HepG2 (cell line): Measurements from ENCODE around the gene SS18L1. TPM values are rescaled to one million over a fixed set of nuclear protein-coding genes. Genes with fewer than 3 reads are reported as not detected.

ENCODE experiments used
- ATAC-seq: fragments of 200-7000 bp; cut with Tn5 transposase; 3 replicates; pipeline ENCODE4 v1.9.1; 2020; ENCODE audit warnings: mild to moderate bottlenecking, moderate library complexity
- BruUV-seq: library from RNA; stranded (reverse); fragments of 400-500 nt; replicated peaks from 2 replicates; lab custom pipeline; 2021; lab: Mats Ljungman, UMichigan
- CTCF ChIA-PET: fragments of 300-600 bp; formaldehyde crosslinking; extraction: SDS; loops from one replicate; lab custom pipeline; 2021; ENCODE audit warnings: low total read pairs, inconsistent platforms, low intra/inter-chr PET ratio; lab: Yijun Ruan, JAX
- POLR2A ChIA-PET: fragments of 350-600 bp; sonication (Branson Sonifier 250); formaldehyde crosslinking; loops from one replicate; lab custom pipeline; 2020; ENCODE audit warnings: antibody characterized with exemption, inconsistent platforms; lab: Yijun Ruan, JAX
- DNase-seq: peaks from one replicate; pipeline ENCODE4 v3.0.0-alpha.2; 2015; ENCODE audit warnings: low spot score
- FAIRE-seq: peaks from 3 replicates; lab custom pipeline; 2011; peaks lifted over from hg19 to GRCh38; lab: Jason Lieb, UNC
- H2AFZ ChIP-seq: one replicate; pipeline ENCODE4 v1.6.1; 2011; ENCODE audit warnings: low read length, inconsistent platforms
- H3K27ac ChIP-seq: fragments of 300-600 bp; 3 replicates; pipeline ENCODE4 v1.8.0; 2011; ENCODE audit warnings: mixed run types, mild to moderate bottlenecking, mixed read lengths, low read length, inconsistent platforms; ENCODE audit not compliant: insufficient read depth; ENCODE audit errors: extremely low read length
- H3K27me3 ChIP-seq, 2 experiments: fragments of 200-600 bp in 1 of 2; 2 replicates in 1 of 2; 3 replicates in 1 of 2; pipeline versions ENCODE4 v1.6.0 to v1.8.0; 2011; ENCODE audit warnings: low read length in 2 of 2, mild to moderate bottlenecking in 2 of 2, moderate library complexity in 2 of 2, inconsistent platforms in 1 of 2; ENCODE audit not compliant: insufficient read depth in 2 of 2, control insufficient read depth in 1 of 2
- H3K36me3 ChIP-seq, 2 experiments: fragments of 200-600 bp in 1 of 2; replicated peaks in 1 of 2; 2 replicates in 1 of 2; 3 replicates in 1 of 2; pipeline versions ENCODE4 v1.5.1 to v1.8.0; 2011; ENCODE audit warnings: low read length in 2 of 2, inconsistent platforms in 1 of 2; ENCODE audit not compliant: insufficient read depth in 2 of 2, control insufficient read depth in 1 of 2
- H3K4me1 ChIP-seq: 2 replicates; pipeline ENCODE4 v1.5.1; 2012; ENCODE audit warnings: low read length, inconsistent platforms; ENCODE audit not compliant: insufficient read depth
- H3K4me2 ChIP-seq: 2 replicates; pipeline ENCODE4 v1.6.0; 2011; ENCODE audit warnings: low read depth, low read length, inconsistent platforms
- H3K4me3 ChIP-seq, 3 experiments: fragments of 200-600 bp in 1 of 3; sonication (generic), shearing (Covaris generic) in 1 of 3; replicated peaks in 1 of 3; 2 replicates each; pipeline ENCODE4 v1.5.1; 2011 to 2016; ENCODE audit warnings: low read length in 3 of 3, inconsistent platforms in 2 of 3, low read depth in 2 of 3, mild to moderate bottlenecking in 2 of 3, control low read depth in 1 of 3, mixed read lengths in 1 of 3; ENCODE audit not compliant: insufficient read depth in 1 of 3
- H3K79me2 ChIP-seq: one replicate; pipeline ENCODE4 v1.6.1; 2011; ENCODE audit warnings: low read length, inconsistent platforms; ENCODE audit not compliant: insufficient read depth
- H3K9ac ChIP-seq: 2 replicates; pipeline ENCODE4 v1.6.0; 2011; ENCODE audit warnings: mild to moderate bottlenecking, low read depth, low read length, inconsistent platforms; ENCODE audit not compliant: insufficient read depth
- H3K9me3 ChIP-seq: 2 replicates; pipeline ENCODE4 v1.5.1; 2012; ENCODE audit warnings: mild to moderate bottlenecking, low read length
- H4K20me1 ChIP-seq: 2 replicates; pipeline ENCODE4 v1.6.0; 2011; ENCODE audit warnings: inconsistent platforms, mild to moderate bottlenecking, low read length, moderate library complexity; ENCODE audit not compliant: insufficient read depth
- CEBPZ ChIP-seq: IDR thresholded peaks from 2 replicates; pipeline ENCODE4 v1.6.1; 2012; ENCODE audit warnings: low read length, improper control_type of control experiment
- KDM2A ChIP-seq: sonication (generic); formaldehyde crosslinking; IDR thresholded peaks from 2 replicates; pipeline ENCODE4 v1.4.0; 2020; ENCODE audit warnings: low read depth, missing genetic modification reagents, borderline replicate concordance
- PHF8 ChIP-seq: sonication (generic); formaldehyde crosslinking; IDR thresholded peaks from 2 replicates; pipeline ENCODE4 v1.5.0; 2020; ENCODE audit warnings: missing genetic modification reagents
- PITX1 ChIP-seq: sonication (generic); formaldehyde crosslinking; IDR thresholded peaks from 2 replicates; pipeline ENCODE4 v1.5.1; 2020; ENCODE audit warnings: mild to moderate bottlenecking, missing genetic modification reagents
- RCOR2 ChIP-seq: IDR thresholded peaks from 2 replicates; pipeline ENCODE4 v1.6.1; 2016; ENCODE audit warnings: missing biosample characterization, missing genetic modification reagents
- RFXAP ChIP-seq: sonication (generic); formaldehyde crosslinking; IDR thresholded peaks from 2 replicates; pipeline ENCODE4 v1.4.0; 2020; ENCODE audit warnings: missing genetic modification reagents, borderline replicate concordance
- RNF2 ChIP-seq: fragments of 450-650 bp; conservative IDR thresholded peaks from 2 replicates; pipeline ENCODE4 v1.6.1; 2016; ENCODE audit warnings: low read depth
- SOX6 ChIP-seq, 2 experiments: fragments of 450-650 bp in 1 of 2; sonication (generic) in 1 of 2; formaldehyde crosslinking in 1 of 2; IDR thresholded peaks; 2 replicates each; pipeline versions ENCODE4 v1.4.0 to v1.6.1; 2017 to 2020; ENCODE audit warnings: antibody characterized with exemption in 1 of 2, mild to moderate bottlenecking in 1 of 2, missing genetic modification reagents in 1 of 2
- TMF1 ChIP-seq: sonication (generic); formaldehyde crosslinking; IDR thresholded peaks from 2 replicates; pipeline ENCODE4 v1.8.1; 2022; ENCODE audit warnings: low read depth, missing genetic modification reagents
- ZBTB7B ChIP-seq: sonication (generic); formaldehyde crosslinking; IDR thresholded peaks from 2 replicates; pipeline ENCODE4 v1.4.0; 2020; ENCODE audit warnings: missing genetic modification reagents
- ZNF207 ChIP-seq: fragments of 450-650 bp; IDR thresholded peaks from 2 replicates; pipeline ENCODE4 v1.6.1; 2016; ENCODE audit warnings: antibody characterized with exemption, borderline replicate concordance
- ZNF260 ChIP-seq: sonication (generic); formaldehyde crosslinking; IDR thresholded peaks from 2 replicates; pipeline ENCODE4 v1.4.0; 2020; ENCODE audit warnings: missing genetic modification reagents, low read depth, mild to moderate bottlenecking, borderline replicate concordance
- ZNF292 ChIP-seq: sonication (generic); formaldehyde crosslinking; IDR thresholded peaks from 2 replicates; pipeline ENCODE4 v1.8.1; 2022; ENCODE audit warnings: mild to moderate bottlenecking, low read depth, missing genetic modification reagents, borderline replicate concordance
- ZNF564 ChIP-seq: sonication (generic); formaldehyde crosslinking; IDR thresholded peaks from 2 replicates; pipeline ENCODE4 v1.8.1; 2023; ENCODE audit warnings: mild to moderate bottlenecking, missing genetic modification reagents
- ZNF768 ChIP-seq: sonication (generic); formaldehyde crosslinking; IDR thresholded peaks from 2 replicates; pipeline ENCODE4 v1.4.0; 2020; ENCODE audit warnings: missing genetic modification reagents
- WGBS: methylation state at CpG from one replicate; pipeline ENCODE4 v1.1.6; 2017; ENCODE audit warnings: low lambda C conversion rate; 5-methylcytosine and 5-hydroxymethylcytosine counted together
- in situ Hi-C: cut with HindIII; loops from 2 replicates; pipeline ENCODE4 v1.10.0; 2017; ENCODE audit warnings: low pct_unique_long_range_greater_than_20kb; ENCODE audit not compliant: extremely low pct_ligation_motif_present
- intact Hi-C: fragments of 100-400 bp; cut with micrococcal nuclease; formaldehyde crosslinking; loops from one replicate; pipeline ENCODE4 v1.10.0; 2022; ENCODE audit not compliant: unreplicated experiment
- polyA plus RNA-seq, 8 experiments: library from polyadenylated mRNA; depleted of rRNA in 3 of 8; stranded (reverse) in 7 of 8; unstranded in 1 of 8; fragments of >200 nt; fragmentation: Illumina TruSeq in 4 of 8; extraction: Trizol in 4 of 8; gene quantifications; 2 replicates each; pipeline versions ENCODE4 v1.2.1 to v1.2.3, GENCODE V29; 2011 to 2016; ENCODE audit warnings: low read depth in 4 of 8, missing spikeins in 1 of 8, mixed read lengths in 1 of 8; ENCODE audit not compliant: insufficient read depth in 1 of 8
- total RNA-seq, 5 experiments: library from RNA; depleted of rRNA; stranded (reverse); fragments of >200 nt; fragmentation: Illumina TruSeq; extraction: Trizol; gene quantifications; 2 replicates each; pipeline ENCODE4 v1.2.3, GENCODE V29; 2016; ENCODE audit warnings: low read depth in 1 of 5

Gene SS18L1
- total and polyA plus RNA-seq, 2 of the 13 experiments (the other 11 are each of a cell fraction or from before 2014, with no cell fraction given) = 17.8 to 27.6 TPM

- TF ChIP-seq ZNF260 (CRISPR knock-in tag) (no peak), ZNF564 (CRISPR knock-in tag) (no peak), SOX6 (IDR thresholded peaks at IDR 0.05) (no peak), SOX6 (CRISPR knock-in tag; IDR thresholded peaks at IDR 0.05) (no peak)
Measured at GRCh38 chr20:62208061-62208794, 64.7 kb downstream of the SS18L1 start (continued).

- CTCF ChIA-PET = interaction anchor here (1.6 kb wide), 1 partner anchor 198 kb away, joined by 3 read pairs; no protein-coding TSS in a partner anchor
- peak overlapping the region; percentile 53 for H3K4me2 ChIP-seq
- peak; percentile 79 for ATAC-seq
- H3K9me3 ChIP-seq = no peaks in the 10 kb centered on the region
- no TSS peak for BruUV-seq
- no peak overlapping the region for H3K9ac ChIP-seq
- peaks cover 21 to 37% of the 10 kb centered on the region in 2 experiments; a peak in 4 of 5 replicates for H3K27me3 ChIP-seq
- no peaks in the 10 kb centered on the region; the same call in 1 of the 2 replicates for H4K20me1 ChIP-seq
- DNase-seq = peak; percentile 63
- H3K4me1 ChIP-seq = peaks cover 18% of the 10 kb centered on the region
- POLR2A ChIA-PET = no interaction called here
- no peak overlapping the region for H3K27ac ChIP-seq
- no peaks in the 10 kb centered on the region for H3K36me3 ChIP-seq
- H2AFZ ChIP-seq = no peak overlapping the region
- intact Hi-C loops (no loop called here), in situ Hi-C loops (no loop called here)
- peak overlapping the region in 1 of 3 experiments; percentile 21; a peak in 1 of 6 replicates for H3K4me3 ChIP-seq
- no peaks in the 10 kb centered on the region for H3K79me2 ChIP-seq
- WGBS = 36% methylated on average over 27 of the region's 27 CpGs
- FAIRE-seq = peak; percentile 92
- TF ChIP-seq KDM2A (CRISPR knock-in tag) = peak; percentile 50; the same call in 1 of the 2 replicates
- TF ChIP-seq ZBTB7B (CRISPR knock-in tag) = 0 out of 2 replicates have a peak, but pooled peaks have one; percentile 30
- peak; percentile 73; the same call in 1 of the 2 replicates for TF ChIP-seq RFXAP (CRISPR knock-in tag)
- TF ChIP-seq TMF1 = no peak
- no peak for TF ChIP-seq ZNF292 (CRISPR knock-in tag)
- TF ChIP-seq ZNF207 = no peak
- no peak for TF ChIP-seq PHF8
- no peak for TF ChIP-seq RNF2
- TF ChIP-seq RCOR2 = no peak
- TF ChIP-seq CEBPZ = no peak
- no peak for TF ChIP-seq PITX1
- TF ChIP-seq ZNF768 (CRISPR knock-in tag) = no peak; the same call in 1 of the 2 replicates
Measured at GRCh38 chr20:62208795-62209755, 65.5 kb downstream of the SS18L1 start.
